ENCODE data around the gene FIP1L1.

DNA sequence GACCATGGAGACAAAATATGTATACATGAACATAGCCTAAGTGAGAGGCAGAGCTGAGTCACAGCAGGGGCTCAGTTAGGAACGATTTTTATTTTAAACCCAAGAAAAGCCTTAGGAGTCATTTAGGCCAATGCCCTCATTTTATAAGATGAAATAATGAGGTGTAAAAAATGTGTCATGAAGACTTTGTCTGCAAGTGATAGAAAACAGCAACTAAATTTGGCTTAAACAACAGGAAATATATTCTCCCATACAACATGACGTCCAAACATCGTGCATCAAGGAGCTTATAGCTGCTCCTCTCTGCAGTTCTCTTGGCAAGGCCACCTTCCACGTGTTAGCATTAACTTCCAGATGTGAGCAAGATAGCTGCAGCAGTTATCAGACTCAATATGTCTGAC, 28.4 kb upstream of the FIP1L1 start:
- TF ChIP-seq, protein P1, sequence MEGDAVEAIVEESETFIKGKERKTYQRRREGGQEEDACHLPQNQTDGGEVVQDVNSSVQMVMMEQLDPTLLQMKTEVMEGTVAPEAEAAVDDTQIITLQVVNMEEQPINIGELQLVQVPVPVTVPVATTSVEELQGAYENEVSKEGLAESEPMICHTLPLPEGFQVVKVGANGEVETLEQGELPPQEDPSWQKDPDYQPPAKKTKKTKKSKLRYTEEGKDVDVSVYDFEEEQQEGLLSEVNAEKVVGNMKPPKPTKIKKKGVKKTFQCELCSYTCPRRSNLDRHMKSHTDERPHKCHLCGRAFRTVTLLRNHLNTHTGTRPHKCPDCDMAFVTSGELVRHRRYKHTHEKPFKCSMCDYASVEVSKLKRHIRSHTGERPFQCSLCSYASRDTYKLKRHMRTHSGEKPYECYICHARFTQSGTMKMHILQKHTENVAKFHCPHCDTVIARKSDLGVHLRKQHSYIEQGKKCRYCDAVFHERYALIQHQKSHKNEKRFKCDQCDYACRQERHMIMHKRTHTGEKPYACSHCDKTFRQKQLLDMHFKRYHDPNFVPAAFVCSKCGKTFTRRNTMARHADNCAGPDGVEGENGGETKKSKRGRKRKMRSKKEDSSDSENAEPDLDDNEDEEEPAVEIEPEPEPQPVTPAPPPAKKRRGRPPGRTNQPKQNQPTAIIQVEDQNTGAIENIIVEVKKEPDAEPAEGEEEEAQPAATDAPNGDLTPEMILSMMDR (IDR thresholded peaks at IDR 0.05), result no peak
- no peak for TF ChIP-seq POLR2A (IDR thresholded peaks at IDR 0.05)
